ENCODE measurements around the gene HSPA8.

The HSPA8 gene

DNA sequence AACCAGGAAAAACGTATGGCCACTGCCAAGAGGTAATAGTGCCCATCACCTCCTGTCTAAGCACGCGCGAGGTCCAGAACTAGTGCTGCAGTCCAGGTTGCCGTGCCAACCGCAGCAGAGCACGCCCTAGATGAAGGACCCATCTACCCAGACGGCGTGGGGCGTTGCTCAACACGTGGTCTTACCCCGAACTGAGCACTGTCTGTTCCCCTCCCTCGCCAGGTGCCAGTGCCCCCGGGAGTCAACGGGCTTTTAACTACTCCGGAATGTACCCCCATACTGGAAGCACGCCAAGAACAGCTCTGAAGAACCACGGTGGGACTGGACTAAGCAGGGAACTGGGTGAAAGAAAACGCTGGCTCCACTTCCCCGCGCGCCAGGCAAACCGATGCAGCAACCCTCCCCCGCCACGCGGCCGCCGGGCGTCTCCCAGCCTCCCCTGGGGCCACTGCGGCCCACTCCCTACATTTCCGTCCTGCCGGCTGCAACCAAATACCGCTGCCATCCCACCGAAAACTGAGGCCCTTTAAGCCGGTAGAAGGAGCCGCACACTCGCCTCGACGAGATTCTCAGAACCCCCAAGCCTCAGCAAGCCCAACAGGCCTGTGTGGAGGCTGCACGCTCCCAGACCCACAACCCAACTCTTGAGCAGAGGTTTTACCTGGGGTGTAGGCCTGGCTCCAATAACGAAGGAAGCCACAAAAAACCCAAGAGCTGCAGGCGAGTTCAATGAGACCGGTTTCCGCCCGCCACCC is at the start of gene HSPA8:
HSPA8 (minus strand) TSS at position 734 of the 755 bp plus-strand sequence. CDS start 812 bp downstream, outside the sequence.
- DNase-seq (ENCODE audit: low read depth), result no peak
- TF ChIP-seq, protein P1, sequence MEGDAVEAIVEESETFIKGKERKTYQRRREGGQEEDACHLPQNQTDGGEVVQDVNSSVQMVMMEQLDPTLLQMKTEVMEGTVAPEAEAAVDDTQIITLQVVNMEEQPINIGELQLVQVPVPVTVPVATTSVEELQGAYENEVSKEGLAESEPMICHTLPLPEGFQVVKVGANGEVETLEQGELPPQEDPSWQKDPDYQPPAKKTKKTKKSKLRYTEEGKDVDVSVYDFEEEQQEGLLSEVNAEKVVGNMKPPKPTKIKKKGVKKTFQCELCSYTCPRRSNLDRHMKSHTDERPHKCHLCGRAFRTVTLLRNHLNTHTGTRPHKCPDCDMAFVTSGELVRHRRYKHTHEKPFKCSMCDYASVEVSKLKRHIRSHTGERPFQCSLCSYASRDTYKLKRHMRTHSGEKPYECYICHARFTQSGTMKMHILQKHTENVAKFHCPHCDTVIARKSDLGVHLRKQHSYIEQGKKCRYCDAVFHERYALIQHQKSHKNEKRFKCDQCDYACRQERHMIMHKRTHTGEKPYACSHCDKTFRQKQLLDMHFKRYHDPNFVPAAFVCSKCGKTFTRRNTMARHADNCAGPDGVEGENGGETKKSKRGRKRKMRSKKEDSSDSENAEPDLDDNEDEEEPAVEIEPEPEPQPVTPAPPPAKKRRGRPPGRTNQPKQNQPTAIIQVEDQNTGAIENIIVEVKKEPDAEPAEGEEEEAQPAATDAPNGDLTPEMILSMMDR (IDR thresholded peaks at IDR 0.05; ENCODE audit: low read depth, low read length, missing control alignments), result no peak
- H3K4me3 ChIP-seq (ENCODE audit: low read depth, low read length), result peak within 1 kb of the TSS; percentile 88

DNA sequence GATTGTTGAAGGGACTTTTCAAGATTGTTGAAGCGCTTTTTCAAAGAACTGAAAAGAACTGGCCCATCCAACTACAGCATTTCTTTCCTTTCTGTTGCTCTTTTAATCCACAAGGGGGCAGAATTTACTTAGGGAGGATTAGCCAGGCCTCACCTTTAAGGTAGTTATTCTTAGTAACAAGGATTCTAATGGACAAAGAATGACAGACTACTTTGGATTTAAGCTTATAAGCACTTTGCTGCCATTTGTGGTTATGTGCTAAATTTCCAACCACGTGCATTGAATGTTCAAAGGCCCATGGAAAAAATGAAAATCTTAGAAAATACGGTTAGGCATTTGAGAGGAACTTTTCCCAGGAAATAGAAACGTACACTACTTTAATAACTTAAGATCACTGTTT is 49.5 kb upstream of the HSPA8 start:
- TF ChIP-seq, protein P1 (IDR thresholded peaks at IDR 0.05; ENCODE audit: low read depth, low read length, missing control alignments), result peak; percentile 60
- no peak for DNase-seq (ENCODE audit: low read depth)
- no peak overlapping the region for H3K4me3 ChIP-seq (ENCODE audit: low read depth, low read length)

DNA sequence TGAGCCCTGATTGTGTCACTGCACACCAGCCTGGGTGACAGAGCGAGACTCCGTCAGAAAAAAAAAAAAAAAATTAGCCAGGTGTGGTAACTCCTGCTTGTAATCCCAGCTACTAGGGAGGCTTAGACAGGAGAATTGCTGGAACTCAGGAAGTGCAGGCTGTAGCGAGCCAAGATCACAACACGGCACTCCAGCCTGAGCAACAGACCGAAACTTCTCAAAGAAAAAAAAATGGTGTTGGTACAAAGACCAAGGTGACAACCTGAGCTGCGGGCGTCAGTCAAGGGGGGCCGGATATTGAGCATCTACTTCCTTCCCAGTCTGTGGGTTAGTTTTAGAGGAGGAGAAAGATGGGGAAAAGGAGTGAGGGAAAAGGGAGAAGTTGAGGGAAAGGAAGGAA is 48.5 kb upstream of the HSPA8 start:
- no peak for DNase-seq (ENCODE audit: low read depth)
- H3K4me3 ChIP-seq (ENCODE audit: low read depth, low read length), result no peak overlapping the region
- TF ChIP-seq, protein P1 (IDR thresholded peaks at IDR 0.05; ENCODE audit: low read depth, low read length, missing control alignments), result no peak

DNA sequence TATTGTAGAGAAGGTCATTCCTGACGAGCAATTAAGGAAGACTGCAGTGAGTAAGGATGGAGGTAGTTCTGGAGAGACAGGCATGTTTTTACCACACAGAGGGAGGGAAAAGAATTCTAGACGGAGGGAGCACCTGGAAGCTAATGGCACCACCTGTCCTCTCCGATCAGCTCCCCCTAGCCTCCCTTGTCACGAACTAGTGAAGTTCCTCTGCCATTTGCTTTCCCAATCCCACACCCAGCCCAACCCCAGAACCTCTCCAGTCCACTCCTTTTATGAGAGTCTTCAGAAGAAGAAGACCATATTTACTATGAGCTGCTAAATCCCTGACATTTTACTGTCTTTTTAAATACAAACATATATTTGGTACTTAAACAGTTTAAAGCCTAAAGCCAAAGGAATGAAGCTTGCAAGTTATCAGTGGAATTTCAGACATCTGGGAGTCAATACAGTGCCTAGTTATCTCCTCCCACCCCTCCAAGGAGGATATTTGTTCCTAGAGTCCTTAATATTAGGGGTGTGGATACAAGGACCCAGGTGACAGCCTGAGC is 46.1 kb upstream of the HSPA8 start:
- TF ChIP-seq, protein P1 (IDR thresholded peaks at IDR 0.05; ENCODE audit: low read depth, low read length, missing control alignments), result no peak
- no peak overlapping the region for H3K4me3 ChIP-seq (ENCODE audit: low read depth, low read length)
- no peak for DNase-seq (ENCODE audit: low read depth)

DNA sequence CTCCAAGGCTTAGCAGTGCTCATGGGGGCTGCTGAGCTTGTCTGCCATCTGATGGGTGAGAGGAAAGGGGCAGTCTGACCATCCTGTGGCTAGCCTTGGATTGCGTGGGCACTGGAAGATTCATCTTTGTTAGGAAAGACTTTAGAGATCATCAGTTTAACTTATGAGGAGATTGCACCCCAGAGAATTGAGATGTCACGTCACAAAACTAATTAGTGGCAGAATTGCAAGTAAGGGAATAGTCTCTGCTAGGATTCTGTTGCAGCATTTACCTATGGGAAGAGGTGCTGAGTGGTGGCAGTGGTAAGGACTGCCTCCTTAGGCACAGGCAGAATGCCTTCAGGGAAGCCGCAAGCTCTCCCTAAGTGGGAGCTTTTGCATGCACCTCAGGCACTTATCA is 42.8 kb upstream of the HSPA8 start:
- TF ChIP-seq, protein P1 (IDR thresholded peaks at IDR 0.05; ENCODE audit: low read depth, low read length, missing control alignments), result no peak
- no peak overlapping the region for H3K4me3 ChIP-seq (ENCODE audit: low read depth, low read length)
- DNase-seq (ENCODE audit: low read depth), result no peak

DNA sequence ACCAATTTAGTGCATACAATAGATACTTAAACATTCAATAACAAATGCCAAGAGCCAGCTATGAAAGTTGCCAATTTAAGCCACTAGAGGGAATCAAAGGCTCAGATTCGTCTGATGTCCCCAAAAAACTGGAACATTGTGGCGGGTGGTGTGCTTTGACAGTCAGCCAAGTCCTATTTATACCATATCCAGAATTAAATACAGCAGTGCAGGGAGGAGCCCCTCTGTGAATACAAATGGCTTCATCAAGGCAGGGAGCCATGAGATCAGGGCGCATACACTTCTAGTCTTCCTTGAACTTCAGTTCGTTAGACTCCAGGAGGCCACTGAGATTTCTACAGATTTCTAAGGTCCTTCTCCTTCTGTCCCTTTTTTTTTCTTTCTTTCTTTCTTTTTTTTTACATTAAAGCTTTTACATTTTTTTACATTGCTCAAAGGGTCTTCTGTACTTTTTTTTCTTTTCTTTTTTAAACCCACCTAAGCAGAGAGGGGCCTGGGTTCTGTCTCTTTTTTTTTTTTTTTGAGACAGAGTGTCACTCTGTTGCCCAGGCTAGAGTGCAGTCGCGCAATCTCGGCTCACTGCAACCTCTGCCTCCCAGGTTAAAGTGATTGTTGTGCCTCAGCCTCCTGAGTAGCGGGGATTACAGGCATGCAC is 41.5 kb upstream of the HSPA8 start:
- TF ChIP-seq, protein P1 (IDR thresholded peaks at IDR 0.05; ENCODE audit: low read depth, low read length, missing control alignments), result peak; percentile 63
- no peak for DNase-seq (ENCODE audit: low read depth)
- H3K4me3 ChIP-seq (ENCODE audit: low read depth, low read length), result no peak overlapping the region

Data from GM12864 (cell line).